Measurements from ENCODE around the gene IQSEC1.

IQSEC1 gene

GRCh38 chr3:13073326-13074005, at the start of gene IQSEC1:
TSS of gene IQSEC1 (minus strand) at chr3:13073429. CDS start at chr3:13073014, 415 bp downstream.
- DNase-seq = peak; percentile 31

GRCh38 chr3:13122081-13123012, 49.1 kb upstream of the IQSEC1 start:
- DNase-seq = no peak

- DNase-seq = no peak
Measured at GRCh38 chr3:13121553-13122001, 48.3 kb upstream of the IQSEC1 start.

- DNase-seq = no peak
Measured at GRCh38 chr3:13120928-13121552, 47.8 kb upstream of the IQSEC1 start.

- no peak for DNase-seq
Measured at GRCh38 chr3:13120289-13120927, 47.2 kb upstream of the IQSEC1 start.

GRCh38 chr3:13119471-13120220, 46.4 kb upstream of the IQSEC1 start:
- DNase-seq = no peak

- no peak for DNase-seq
Measured at GRCh38 chr3:13116426-13116825, 43.2 kb upstream of the IQSEC1 start.

- DNase-seq = no peak
Measured at GRCh38 chr3:13115991-13116390, 42.8 kb upstream of the IQSEC1 start.

GRCh38 chr3:13115576-13115910, 42.3 kb upstream of the IQSEC1 start:
- no peak for DNase-seq

GRCh38 chr3:13114811-13115575, 41.8 kb upstream of the IQSEC1 start:
- DNase-seq = no peak

- DNase-seq = no peak
Measured at GRCh38 chr3:13113346-13114330, 40.4 kb upstream of the IQSEC1 start.

GRCh38 chr3:13112521-13113345, 39.5 kb upstream of the IQSEC1 start:
- DNase-seq = no peak

- peak; percentile 41 for DNase-seq
Measured at GRCh38 chr3:13111873-13112520, 38.8 kb upstream of the IQSEC1 start.

GRCh38 chr3:13111173-13111872, 38.1 kb upstream of the IQSEC1 start:
- no peak for DNase-seq

GRCh38 chr3:13110678-13111116, 37.5 kb upstream of the IQSEC1 start:
- no peak for DNase-seq

- DNase-seq = no peak
Measured at GRCh38 chr3:13109516-13109915, 36.3 kb upstream of the IQSEC1 start.

- DNase-seq = no peak
Measured at GRCh38 chr3:13108861-13109260, 35.6 kb upstream of the IQSEC1 start.

GRCh38 chr3:13107661-13108060, 34.4 kb upstream of the IQSEC1 start:
- DNase-seq = no peak
